Hematopoietic multipotent progenitor cell treated with erythropoietin and hydrocortisone succinate and interleukin-3 and kit ligand, for 17 days (in vitro differentiated cells): ENCODE results near the gene CAMTA1.
"Not testable (repeated sequence)": the region's sequence is repeated elsewhere in the genome, so short reads cannot be mapped to it uniquely, and the experiment has no call there.

ENCODE experiments used
- DNase-seq: peaks from one replicate; pipeline ENCODE4 v3.0.0-alpha.2; 2015; ENCODE audit warnings: low spot score

The CAMTA1 gene

DNA sequence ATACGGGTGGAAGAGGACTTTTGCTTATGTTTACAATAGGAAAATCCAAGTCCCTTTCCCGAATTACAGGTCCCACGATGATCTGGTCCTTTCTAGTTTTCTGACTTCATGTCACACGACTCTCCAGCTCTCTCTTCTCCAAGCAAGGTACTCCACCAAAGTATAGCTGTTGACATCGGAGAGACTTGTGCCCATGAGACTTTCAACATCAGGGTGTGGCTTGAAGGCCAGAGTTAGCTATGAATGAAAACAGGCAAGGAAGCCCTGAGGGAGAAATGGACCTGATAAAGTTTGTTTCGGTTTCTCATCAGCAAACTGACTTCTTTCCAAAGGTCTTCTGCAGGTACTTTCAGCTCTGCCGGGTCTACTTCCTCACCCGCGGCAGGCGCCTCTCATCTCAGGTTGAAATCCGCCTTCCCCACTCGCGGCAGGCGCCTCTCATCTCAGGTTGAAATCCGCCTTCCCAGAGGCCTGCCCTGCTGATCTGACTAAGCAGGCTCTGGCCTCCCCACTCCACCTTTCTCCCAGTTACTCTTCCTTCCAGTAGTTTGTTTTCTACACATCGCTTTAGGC is 996.8 kb downstream of the CAMTA1 start:
- peak; percentile 15 for DNase-seq

DNA sequence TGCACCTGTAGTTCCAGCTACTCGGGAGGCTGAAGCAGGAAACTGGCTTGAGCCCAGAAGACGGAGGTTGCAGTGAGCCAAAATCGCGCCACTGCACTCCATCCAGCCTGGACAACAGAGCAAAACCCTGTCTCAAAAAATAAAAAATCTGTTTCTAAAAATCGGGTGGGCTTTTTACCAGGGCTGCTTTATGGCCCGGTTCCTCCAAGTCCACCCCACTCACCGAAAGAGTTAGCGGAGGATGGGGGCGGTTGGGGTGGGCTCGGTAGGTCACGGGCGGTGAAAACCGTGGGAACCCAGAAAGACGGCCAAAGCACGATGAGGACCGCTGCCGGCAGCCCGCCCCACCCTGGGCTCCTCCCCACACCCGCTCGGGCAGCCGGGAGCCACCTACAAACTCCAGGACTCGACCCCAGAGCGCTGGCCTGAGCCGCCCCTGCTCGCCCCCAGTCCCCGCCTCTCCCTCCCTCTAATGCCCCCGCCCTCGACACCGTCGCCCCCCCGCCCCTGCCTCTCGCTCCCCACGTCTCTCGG is 998.0 kb downstream of the CAMTA1 start:
- peak; percentile 44 for DNase-seq

DNA sequence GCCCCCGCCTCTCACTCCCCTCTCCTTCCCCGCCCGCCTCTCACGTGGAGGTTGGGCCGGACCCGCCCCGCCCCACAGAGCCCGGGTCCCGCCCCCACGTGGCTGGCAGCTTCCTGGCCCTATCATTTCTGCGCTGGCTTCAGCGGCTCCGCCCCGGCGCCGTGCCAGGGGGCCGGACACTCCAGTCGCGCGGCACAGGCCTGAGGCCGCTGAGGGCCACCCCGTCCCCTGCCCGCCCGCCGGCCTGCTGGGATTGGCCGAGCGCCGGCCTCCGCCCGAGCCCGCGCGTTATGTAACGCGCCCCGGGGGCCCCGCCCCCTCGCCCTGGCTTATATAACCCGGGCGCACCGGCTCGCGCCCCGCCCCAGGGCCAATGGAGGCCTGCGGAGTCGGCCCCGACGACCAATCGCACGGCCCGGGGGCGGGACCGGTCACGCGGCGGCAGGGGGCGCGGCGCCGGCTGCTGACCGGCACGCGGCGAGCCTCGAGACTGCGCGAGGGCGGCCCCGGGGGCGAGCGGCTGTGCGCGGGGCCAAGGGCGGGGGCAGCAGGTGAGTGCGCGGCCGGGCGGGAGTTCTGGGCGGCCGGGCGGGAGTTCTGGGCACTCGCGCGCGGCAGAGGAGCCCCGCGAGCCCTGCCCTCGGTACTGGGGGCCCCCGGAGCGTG is 998.7 kb downstream of the CAMTA1 start, which contains the start of gene PER3:
TSS of gene PER3 (plus strand) at position 466 of the 666 bp plus-strand sequence. CDS start 587 bp downstream, outside the sequence.
- DNase-seq, result peak; percentile 92

DNA sequence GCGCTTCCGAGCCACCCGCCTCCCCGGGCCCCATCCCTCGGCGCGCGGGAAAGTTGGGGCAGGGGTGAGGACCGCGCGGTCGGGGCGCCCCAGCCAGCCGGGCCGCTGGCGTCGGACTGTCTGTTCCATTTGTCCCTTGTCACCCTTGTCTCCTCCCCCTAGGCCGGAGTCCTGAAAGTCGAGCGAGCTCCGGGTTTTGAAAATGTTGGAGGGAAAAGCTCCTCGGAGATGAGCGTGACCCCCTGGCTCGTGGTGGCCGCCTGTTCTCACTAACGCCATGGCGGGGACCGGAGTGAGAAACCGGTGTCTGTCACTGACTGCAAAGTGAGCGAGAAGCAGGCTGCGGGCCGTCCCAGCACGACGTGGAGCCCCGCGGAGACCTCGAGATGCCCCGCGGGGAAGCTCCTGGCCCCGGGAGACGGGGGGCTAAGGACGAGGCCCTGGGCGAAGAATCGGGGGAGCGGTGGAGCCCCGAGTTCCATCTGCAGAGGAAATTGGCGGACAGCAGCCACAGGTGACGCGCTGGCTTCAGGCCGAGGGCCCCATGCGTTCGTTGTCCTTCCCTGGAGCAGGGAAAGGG is 999.3 kb downstream of the CAMTA1 start:
- DNase-seq, result no peak

DNA sequence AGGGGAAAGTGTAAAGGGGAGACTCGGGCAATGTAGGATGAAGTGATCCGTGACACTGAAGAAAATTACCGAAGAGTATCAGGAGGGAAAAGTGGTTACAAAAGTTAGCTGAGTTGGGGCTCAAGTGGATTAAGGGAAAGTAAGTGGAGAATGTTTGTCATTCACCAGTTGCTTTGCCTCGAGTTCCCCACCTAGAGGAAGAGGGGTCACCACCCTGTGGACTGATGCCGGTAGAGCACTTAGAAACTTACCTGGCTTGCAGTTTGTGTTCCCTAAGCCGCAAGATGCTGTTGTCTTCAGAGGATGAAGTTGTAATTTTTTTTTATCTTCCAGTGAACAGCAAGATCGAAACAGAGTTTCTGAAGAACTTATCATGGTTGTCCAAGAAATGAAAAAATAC is 999.9 kb downstream of the CAMTA1 start:
- DNase-seq, result no peak

DNA sequence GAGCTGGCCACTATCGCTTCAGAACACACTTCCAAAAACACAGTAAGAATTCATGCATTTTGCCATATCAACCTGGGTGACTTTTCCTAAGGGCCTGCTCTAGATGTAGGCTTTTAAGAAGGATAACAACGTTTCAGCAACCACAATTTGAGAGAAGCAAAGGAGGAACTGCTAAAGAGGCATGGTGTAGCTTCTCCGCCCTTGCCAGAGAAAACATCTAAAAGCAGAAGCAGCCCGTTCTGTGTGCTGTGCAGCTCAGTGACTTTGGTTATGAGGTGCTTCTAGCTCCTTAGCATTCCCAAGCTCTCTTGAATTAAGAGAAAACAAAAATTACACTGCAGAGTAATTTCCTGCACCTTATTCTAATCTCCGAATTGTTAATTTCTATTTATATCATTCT is 1001.5 kb downstream of the CAMTA1 start:
- no peak for DNase-seq

DNA sequence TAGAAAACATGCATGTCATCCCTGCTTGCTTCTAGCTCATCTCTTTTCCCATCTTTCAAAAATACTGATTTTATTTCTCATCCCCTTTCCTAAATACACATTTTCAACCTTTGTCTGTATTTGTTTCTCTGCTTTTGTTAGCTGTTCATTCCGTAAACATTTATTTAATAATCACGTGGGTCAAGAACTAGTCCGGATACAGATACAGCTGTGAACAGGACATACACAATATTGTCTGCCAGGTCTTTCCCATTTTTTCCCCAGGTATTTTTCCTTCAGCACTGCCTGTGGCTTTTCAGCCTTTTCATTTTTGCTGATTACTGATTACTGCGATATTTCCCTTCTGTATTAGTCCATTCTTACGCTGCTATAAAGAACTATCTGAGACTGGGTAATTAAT is 1004.6 kb downstream of the CAMTA1 start:
- DNase-seq, result no peak

DNA sequence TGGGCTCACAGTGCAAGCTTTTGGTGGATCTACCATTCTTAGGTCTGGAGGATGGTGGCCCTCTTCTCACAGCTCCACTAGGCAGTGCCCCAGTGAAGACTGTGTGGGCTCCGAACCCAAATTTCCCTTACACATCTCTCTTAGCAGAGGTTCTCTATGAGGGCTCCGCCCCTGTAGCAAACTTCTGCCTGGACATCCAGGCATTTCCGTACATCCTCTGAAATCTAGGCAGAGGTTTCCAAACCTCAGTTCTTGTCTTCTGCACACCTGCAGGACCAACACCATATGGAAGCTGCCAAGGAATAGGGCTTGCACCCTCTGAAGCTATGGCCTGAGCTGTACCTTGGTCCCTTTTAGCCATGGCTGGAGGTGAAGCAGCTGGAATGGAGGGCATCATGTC is 1005.8 kb downstream of the CAMTA1 start:
- DNase-seq, result not testable (repeated sequence)

DNA sequence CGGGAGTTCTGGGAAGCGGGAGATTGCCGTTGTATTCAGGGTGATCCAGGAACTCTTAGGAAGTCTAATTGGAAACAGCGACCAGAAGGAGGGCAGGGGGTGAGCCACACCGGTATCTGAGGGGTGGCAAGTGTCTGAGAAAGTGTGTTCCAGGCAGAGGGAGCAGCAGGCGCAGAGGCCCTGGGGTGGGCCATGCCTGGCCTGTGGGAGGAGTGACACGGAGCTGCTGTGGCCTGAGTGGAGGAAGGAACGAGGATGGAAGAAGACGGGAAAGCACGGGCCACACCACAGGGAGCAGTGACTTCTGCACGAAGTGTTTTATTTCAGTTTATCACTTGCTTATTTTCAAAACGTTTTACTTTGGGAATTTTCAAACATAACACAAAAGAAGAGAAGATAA is 1010.2 kb downstream of the CAMTA1 start:
- no peak for DNase-seq

DNA sequence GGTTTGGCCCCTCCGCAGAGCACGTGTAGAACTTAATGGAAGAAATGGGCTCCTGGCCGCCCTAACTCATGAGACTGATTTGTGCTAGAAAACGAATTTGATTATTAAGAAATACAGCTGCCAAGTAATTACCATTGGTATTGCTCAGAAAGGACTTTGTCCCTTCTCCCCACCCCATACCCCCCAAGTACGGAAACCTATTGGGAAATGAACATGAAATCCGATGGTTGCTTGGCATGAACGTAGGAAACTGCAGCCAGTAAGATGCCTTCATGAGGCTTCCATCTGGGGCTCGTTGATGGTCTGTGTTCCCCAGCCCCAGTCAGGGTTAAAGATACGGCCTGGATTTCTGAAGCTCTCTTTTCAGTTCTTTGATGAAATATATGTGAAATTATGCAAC is 1020.2 kb downstream of the CAMTA1 start:
- DNase-seq, result no peak

DNA sequence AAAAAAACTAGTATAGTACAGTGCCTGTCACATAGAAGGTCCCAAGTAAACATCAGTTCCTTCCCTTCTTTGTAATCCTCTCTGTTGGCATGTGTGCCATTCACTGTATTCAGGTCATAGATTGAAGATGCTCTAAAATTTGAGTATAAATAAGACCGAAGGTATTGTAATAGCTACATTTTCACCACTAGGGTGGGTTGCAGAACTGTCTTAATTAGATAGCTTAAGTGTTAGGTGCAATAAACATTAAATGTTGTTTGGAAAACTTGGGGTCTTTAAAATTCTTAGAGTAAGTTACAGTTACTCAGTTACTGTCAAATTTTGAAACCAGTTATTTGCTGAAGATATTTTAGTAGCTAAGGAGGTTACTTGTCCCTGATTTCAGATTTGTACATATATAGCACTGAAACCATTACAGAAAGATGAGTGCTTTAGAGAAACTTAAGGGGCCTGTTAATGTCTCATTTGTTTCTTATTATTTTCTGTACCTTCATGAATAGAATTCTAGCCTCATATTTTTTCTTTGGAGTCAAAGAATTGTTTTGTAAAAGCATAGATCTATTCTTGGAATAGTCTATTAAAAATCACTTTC is 1023.1 kb downstream of the CAMTA1 start:
- peak; percentile 17 for DNase-seq

DNA sequence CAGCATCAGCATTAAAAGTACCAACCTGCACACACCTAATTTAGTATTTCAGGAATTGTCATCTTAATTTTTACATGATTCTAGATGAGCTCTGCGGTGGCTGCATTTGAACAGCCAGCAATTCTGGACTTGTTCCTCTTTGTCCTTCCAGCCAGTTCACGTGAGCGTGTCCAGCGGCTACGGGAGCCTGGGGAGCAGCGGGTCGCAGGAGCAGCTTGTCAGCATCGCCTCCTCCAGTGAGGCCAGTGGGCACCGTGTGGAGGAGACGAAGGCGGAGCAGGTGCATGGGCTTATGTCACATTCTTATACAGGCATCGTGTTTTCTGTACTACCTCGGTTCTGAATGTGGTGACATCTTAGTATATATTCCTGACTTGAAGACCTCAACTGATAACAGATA is 1024.5 kb downstream of the CAMTA1 start:
- DNase-seq, result no peak

DNA sequence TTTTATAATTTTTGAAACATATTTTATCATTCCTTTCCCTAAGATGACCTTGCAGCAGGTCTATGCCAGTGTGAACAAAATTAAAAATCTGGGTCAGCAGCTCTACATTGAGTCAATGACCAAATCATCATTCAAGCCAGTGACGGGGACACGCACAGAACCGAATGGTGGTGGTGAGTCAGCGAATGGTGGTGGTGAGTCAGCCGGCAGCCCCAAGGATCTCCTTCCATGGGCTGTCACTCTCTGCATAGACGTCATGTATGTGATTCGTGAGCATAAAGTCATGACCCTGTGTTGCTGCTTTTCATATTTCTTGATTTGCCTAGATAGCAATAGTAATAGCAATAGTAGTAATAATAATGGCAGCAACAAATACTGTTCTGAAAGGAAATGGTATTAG is 1025.1 kb downstream of the CAMTA1 start:
- DNase-seq, result no peak

DNA sequence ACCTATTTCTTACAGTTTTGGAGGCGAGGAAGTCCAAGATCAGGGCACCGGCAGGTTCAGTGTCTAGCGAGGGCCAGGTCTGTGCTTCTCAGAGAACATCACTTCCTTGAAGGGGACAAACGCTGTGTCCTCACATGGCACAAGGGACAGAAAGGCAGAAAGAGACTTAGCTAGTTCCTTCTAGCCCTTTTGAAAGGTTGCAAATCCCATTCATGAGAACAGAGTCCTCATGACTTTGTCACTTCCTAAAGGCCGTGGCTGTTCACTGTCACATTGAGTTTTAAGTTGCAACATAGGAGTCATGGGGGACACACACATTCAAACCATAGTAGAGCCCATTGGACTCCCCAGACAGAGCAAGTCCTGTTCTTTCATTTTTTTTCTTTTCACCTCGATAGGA is 1026.2 kb downstream of the CAMTA1 start:
- no peak for DNase-seq

DNA sequence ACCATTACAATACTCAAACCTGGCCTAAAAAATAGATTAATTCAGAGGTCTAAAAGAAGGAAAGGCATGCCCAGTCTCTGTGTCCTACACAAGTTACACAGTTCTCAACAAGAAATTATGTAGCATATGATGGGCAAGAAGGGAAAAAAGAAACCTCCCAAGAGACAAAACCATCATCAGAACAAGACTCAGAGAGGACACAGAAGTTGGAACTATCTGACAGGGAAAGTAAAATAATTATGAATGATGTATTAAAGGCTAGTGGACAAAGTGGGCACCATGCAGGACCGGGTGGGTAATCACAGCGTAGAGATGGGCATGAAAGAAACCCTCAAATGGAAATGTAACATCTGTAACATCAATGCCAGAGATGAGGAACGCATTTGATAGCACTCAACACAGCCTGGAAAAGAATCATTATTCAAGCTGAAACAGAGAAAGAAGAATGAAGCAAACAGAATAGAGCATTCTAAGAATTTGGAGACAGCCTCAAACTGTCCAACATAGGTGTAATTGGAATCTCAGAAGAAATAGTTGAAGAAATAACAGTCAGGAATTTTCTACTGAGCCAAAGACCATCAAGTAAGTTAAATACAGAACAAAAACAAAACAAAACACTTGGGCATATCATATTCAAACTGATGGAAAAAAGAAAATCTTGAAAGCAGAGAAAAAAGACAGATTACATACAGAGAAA is 1028.6 kb downstream of the CAMTA1 start:
- no peak for DNase-seq
